HCT116 (cell line): ENCODE results near the gene MAP3K20. TPM values are rescaled to one million over a fixed set of nuclear protein-coding genes. Genes with fewer than 3 reads are reported as not detected.

Experiments used
- ATAC-seq: fragments of 200-7000 bp; cut with Tn5 transposase; 2 replicates; pipeline ENCODE4 v1.9.1; 2020; ENCODE audit warnings: mild to moderate bottlenecking, moderate library complexity
- BruUV-seq: library from RNA; stranded (reverse); fragments of 400-500 nt; replicated peaks from 2 replicates; lab custom pipeline; 2021; lab: Mats Ljungman, UMichigan
- CTCF ChIA-PET: fragments of 300-600 bp; sonication (Branson Sonifier 250); formaldehyde crosslinking; loops from one replicate; lab custom pipeline; 2021; ENCODE audit warnings: antibody characterized with exemption; lab: Charles Lee
- POLR2A ChIA-PET: fragments of 300-600, 350-600 bp; sonication (Branson Sonifier 250); formaldehyde crosslinking; loops from one replicate; lab custom pipeline; 2021; ENCODE audit warnings: antibody characterized with exemption; lab: Charles Lee
- RAD21 ChIA-PET, 2 experiments: fragments of 300-600 bp; sonication (Branson Sonifier 250); formaldehyde crosslinking; loops; one replicate each; lab custom pipeline; 2023; ENCODE audit warnings: low total read pairs in 2 of 2; ENCODE audit not compliant: uncharacterized antibody in 2 of 2, unreplicated experiment in 2 of 2, low non-redundant PET in 1 of 2; lab: Charles Lee
- DNase-seq: peaks from one replicate; pipeline ENCODE4 v3.0.0-alpha.2; 2010; ENCODE audit warnings: low read depth, low spot score
- H2AFZ ChIP-seq: fragments of 200-600 bp; shearing (Covaris generic), sonication (generic); 2 replicates; pipeline ENCODE4 v1.6.1; 2017; ENCODE audit warnings: low read depth, mixed run types, mixed read lengths, antibody characterized with exemption, low read length; ENCODE audit not compliant: poor library complexity, severe bottlenecking
- H3K27ac ChIP-seq: 2 replicates; pipeline ENCODE4 v1.5.1; 2012; ENCODE audit warnings: low read depth, low read length
- H3K27me3 ChIP-seq: fragments of 200-600 bp; sonication (generic); 2 replicates; pipeline ENCODE4 v1.6.1; 2016; ENCODE audit warnings: mixed run types, low read length, mixed read lengths; ENCODE audit not compliant: insufficient read depth
- H3K36me3 ChIP-seq, 2 experiments: fragments of 200-500 bp in 1 of 2; fragments of 200-600 bp in 1 of 2; sonication (Bioruptor generic) in 1 of 2; sonication (generic) in 1 of 2; 2 replicates each; pipeline versions ENCODE4 v1.5.1 to v1.6.1; 2014 to 2016; ENCODE audit warnings: low read length in 2 of 2, inconsistent platforms in 1 of 2, mixed read lengths in 1 of 2, mixed run types in 1 of 2; ENCODE audit not compliant: insufficient read depth in 2 of 2, control insufficient read depth in 1 of 2
- H3K4me1 ChIP-seq, 2 experiments: fragments of 200-600 bp in 1 of 2; sonication (generic) in 1 of 2; 2 replicates each; pipeline versions ENCODE4 v1.5.1 to v1.6.1; 2012 to 2017; ENCODE audit warnings: low read length in 2 of 2, inconsistent platforms in 1 of 2, mild to moderate bottlenecking in 1 of 2, mixed read lengths in 1 of 2, mixed run types in 1 of 2, moderate library complexity in 1 of 2; ENCODE audit not compliant: insufficient read depth in 2 of 2, control insufficient read depth in 1 of 2
- H3K4me2 ChIP-seq: fragments of 200-600 bp; sonication (generic); 2 replicates; pipeline ENCODE4 v1.6.1; 2017; ENCODE audit warnings: mixed run types, low read length, mixed read lengths
- H3K4me3 ChIP-seq, 2 experiments: fragments of 200-600 bp in 1 of 2; sonication (generic) in 1 of 2; replicated peaks in 1 of 2; 2 replicates each; pipeline ENCODE4 v1.5.1; 2011 to 2016; ENCODE audit warnings: low read length in 2 of 2, control low read depth in 1 of 2, low read depth in 1 of 2, mild to moderate bottlenecking in 1 of 2, mixed read lengths in 1 of 2, mixed run types in 1 of 2
- H3K79me2 ChIP-seq: fragments of 200-600 bp; sonication (generic); 2 replicates; pipeline ENCODE4 v1.6.1; 2017; ENCODE audit warnings: mild to moderate bottlenecking, mixed run types, low read length, moderate library complexity, mixed read lengths; ENCODE audit not compliant: insufficient read depth
- H3K9ac ChIP-seq: fragments of 200-600 bp; sonication (generic); 2 replicates; pipeline ENCODE4 v1.6.1; 2016; ENCODE audit warnings: low read length, mixed read lengths
- H3K9me2 ChIP-seq: fragments of 200-600 bp; sonication (generic), shearing (Covaris generic); 2 replicates; pipeline ENCODE4 v1.6.1; 2017; ENCODE audit warnings: mixed run types, mild to moderate bottlenecking, moderate library complexity; ENCODE audit not compliant: insufficient read depth
- H3K9me3 ChIP-seq, 2 experiments: fragments of 200-500 bp in 1 of 2; fragments of 200-600 bp in 1 of 2; sonication (Bioruptor generic) in 1 of 2; sonication (generic) in 1 of 2; 2 replicates each; pipeline ENCODE4 v1.6.1; 2014 to 2017; ENCODE audit warnings: low read length in 2 of 2, mixed read lengths in 2 of 2, inconsistent platforms in 1 of 2, low read depth in 1 of 2, mild to moderate bottlenecking in 1 of 2, mixed run types in 1 of 2, moderate library complexity in 1 of 2; ENCODE audit not compliant: control insufficient read depth in 1 of 2, insufficient read depth in 1 of 2
- H4K20me1 ChIP-seq: fragments of 200-600 bp; sonication (generic), shearing (Covaris generic); 2 replicates; pipeline ENCODE4 v1.6.1; 2017; ENCODE audit warnings: mixed run types, mild to moderate bottlenecking, moderate library complexity; ENCODE audit not compliant: insufficient read depth
- ATF3 ChIP-seq: IDR thresholded peaks from 2 replicates; pipeline ENCODE4 v1.6.1; 2012
- CBX3 ChIP-seq: IDR thresholded peaks from 2 replicates; pipeline ENCODE4 v1.6.1; 2012; ENCODE audit warnings: low read depth
- CEBPB ChIP-seq: IDR thresholded peaks from 2 replicates; pipeline ENCODE4 v1.6.1; 2012; ENCODE audit warnings: low read depth
- EGR1 ChIP-seq: IDR thresholded peaks from 2 replicates; pipeline ENCODE4 v1.6.1; 2012; ENCODE audit warnings: low read depth
- EZH2 ChIP-seq: fragments of 200-600 bp; sonication (generic); IDR thresholded peaks from 2 replicates; pipeline ENCODE4 v1.6.1; 2017; ENCODE audit warnings: antibody characterized with exemption, mixed run types
- EZH2phosphoT487 ChIP-seq: fragments of 200-600 bp; IDR thresholded peaks from 2 replicates; pipeline ENCODE4 v1.6.1; 2018; ENCODE audit warnings: antibody characterized with exemption, borderline replicate concordance
- FOSL1 ChIP-seq: IDR thresholded peaks from 2 replicates; pipeline ENCODE4 v1.6.1; 2012; ENCODE audit warnings: low read depth
- JUND ChIP-seq: IDR thresholded peaks from 2 replicates; pipeline ENCODE4 v1.6.1; 2012
- POLR2AphosphoS5 ChIP-seq: IDR thresholded peaks from 2 replicates; pipeline ENCODE4 v1.6.1; 2011; ENCODE audit warnings: mild to moderate bottlenecking, low read depth, low read length, moderate library complexity
- RAD21 ChIP-seq: IDR thresholded peaks from 2 replicates; pipeline ENCODE4 v1.6.1; 2012; ENCODE audit warnings: low read depth, mild to moderate bottlenecking
- SIN3A ChIP-seq: IDR thresholded peaks from 2 replicates; pipeline ENCODE4 v1.6.1; 2012; ENCODE audit warnings: low read depth
- SP1 ChIP-seq: IDR thresholded peaks from 2 replicates; pipeline ENCODE4 v1.6.1; 2012; ENCODE audit warnings: low read depth
- SRF ChIP-seq: IDR thresholded peaks from 2 replicates; pipeline ENCODE4 v1.6.1; 2012; ENCODE audit warnings: low read depth
- TCF7L2 ChIP-seq: IDR thresholded peaks from 2 replicates; pipeline ENCODE4 v1.7.0; 2011; ENCODE audit warnings: borderline replicate concordance, inconsistent platforms; ENCODE audit not compliant: insufficient read depth, insufficient read length; ENCODE audit errors: extremely low read depth
- intact Hi-C: fragments of 100-400 bp; cut with micrococcal nuclease; formaldehyde crosslinking; loops from 2 replicates; pipeline ENCODE4 v1.10.0; 2022
- total RNA-seq: library from RNA; stranded (reverse); gene quantifications from one replicate; pipeline ENCODE4 v1.2.1, GENCODE V29; 2021; ENCODE audit not compliant: unreplicated experiment
- TF ChIP-seq, protein P1 (sequence below): IDR thresholded peaks from 2 replicates; pipeline ENCODE4 v1.6.1; 2011; ENCODE audit warnings: mild to moderate bottlenecking, low read length, moderate library complexity; ENCODE audit not compliant: insufficient replicate concordance; ENCODE audit errors: extremely low read depth
- TF ChIP-seq, protein P2 (sequence below), 3 experiments: fragments of 200-600 bp in 1 of 3; sonication (generic) in 1 of 3; IDR thresholded peaks in 2 of 3; conservative IDR thresholded peaks in 1 of 3; 2 replicates each; pipeline ENCODE4 v1.5.1; 2012 to 2017; ENCODE audit warnings: low read depth in 2 of 3, low read length in 2 of 3, antibody characterized with exemption in 1 of 3, borderline replicate concordance in 1 of 3, control low read depth in 1 of 3, mild to moderate bottlenecking in 1 of 3, mixed read lengths in 1 of 3, mixed run types in 1 of 3, moderate library complexity in 1 of 3; ENCODE audit not compliant: insufficient read depth in 1 of 3

The MAP3K20 gene
- total RNA-seq, 1 experiment from 2014 or later, result 40.0 TPM

- ChIA-PET POLR2A (no interaction called here), RAD21 (no interaction called here), CTCF (no interaction called here)
- Histone ChIP-seq H3K9me2 (no peaks in the 10 kb centered on the region), H3K27me3 (no peaks in the 10 kb centered on the region), H3K9me3 (no peaks in the 10 kb centered on the region), H3K4me2 (no peak overlapping the region), H4K20me1 (no peaks in the 10 kb centered on the region; the same call in 1 of the 2 replicates), H3K36me3 (no peaks in the 10 kb centered on the region), H3K4me1 (no peaks in the 10 kb centered on the region), H3K79me2 (peaks cover 83% of the 10 kb centered on the region), H3K4me3 (no peak overlapping the region), H3K27ac (no peak overlapping the region), H3K9ac (no peak overlapping the region), H2AFZ (no peak overlapping the region)
- intact Hi-C loops, result no loop called here
- DNase-seq (no peak), ATAC-seq (no peak)
- BruUV-seq, result no TSS peak
- TF ChIP-seq CEBPB (no peak), ATF3 (no peak), EGR1 (no peak), POLR2AphosphoS5 (no peak), SRF (no peak), SIN3A (no peak), TCF7L2 (no peak), FOSL1 (no peak), JUND (no peak), EZH2phosphoT487 (no peak), EZH2 (no peak), CBX3 (no peak), SP1 (no peak), RAD21 (no peak)
- TF ChIP-seq, protein P1, sequence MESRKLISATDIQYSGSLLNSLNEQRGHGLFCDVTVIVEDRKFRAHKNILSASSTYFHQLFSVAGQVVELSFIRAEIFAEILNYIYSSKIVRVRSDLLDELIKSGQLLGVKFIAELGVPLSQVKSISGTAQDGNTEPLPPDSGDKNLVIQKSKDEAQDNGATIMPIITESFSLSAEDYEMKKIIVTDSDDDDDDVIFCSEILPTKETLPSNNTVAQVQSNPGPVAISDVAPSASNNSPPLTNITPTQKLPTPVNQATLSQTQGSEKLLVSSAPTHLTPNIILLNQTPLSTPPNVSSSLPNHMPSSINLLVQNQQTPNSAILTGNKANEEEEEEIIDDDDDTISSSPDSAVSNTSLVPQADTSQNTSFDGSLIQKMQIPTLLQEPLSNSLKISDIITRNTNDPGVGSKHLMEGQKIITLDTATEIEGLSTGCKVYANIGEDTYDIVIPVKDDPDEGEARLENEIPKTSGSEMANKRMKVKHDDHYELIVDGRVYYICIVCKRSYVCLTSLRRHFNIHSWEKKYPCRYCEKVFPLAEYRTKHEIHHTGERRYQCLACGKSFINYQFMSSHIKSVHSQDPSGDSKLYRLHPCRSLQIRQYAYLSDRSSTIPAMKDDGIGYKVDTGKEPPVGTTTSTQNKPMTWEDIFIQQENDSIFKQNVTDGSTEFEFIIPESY, result no peak
- TF ChIP-seq, protein P2, sequence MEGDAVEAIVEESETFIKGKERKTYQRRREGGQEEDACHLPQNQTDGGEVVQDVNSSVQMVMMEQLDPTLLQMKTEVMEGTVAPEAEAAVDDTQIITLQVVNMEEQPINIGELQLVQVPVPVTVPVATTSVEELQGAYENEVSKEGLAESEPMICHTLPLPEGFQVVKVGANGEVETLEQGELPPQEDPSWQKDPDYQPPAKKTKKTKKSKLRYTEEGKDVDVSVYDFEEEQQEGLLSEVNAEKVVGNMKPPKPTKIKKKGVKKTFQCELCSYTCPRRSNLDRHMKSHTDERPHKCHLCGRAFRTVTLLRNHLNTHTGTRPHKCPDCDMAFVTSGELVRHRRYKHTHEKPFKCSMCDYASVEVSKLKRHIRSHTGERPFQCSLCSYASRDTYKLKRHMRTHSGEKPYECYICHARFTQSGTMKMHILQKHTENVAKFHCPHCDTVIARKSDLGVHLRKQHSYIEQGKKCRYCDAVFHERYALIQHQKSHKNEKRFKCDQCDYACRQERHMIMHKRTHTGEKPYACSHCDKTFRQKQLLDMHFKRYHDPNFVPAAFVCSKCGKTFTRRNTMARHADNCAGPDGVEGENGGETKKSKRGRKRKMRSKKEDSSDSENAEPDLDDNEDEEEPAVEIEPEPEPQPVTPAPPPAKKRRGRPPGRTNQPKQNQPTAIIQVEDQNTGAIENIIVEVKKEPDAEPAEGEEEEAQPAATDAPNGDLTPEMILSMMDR (IDR thresholded peaks at IDR 0.05 in 2 of 3, conservative IDR thresholded peaks at IDR 0.05 in 1 of 3; ENCODE audit: borderline replicate concordance in 1 of 3, insufficient read depth in 1 of 3, low read depth in 2 of 3, low read length in 2 of 3), result no peak
Observed at GRCh38 chr2:173086518-173087213, 11.0 kb downstream of the MAP3K20 start.
